A549 (cell line): ENCODE results near the gene HOXD10. TPM values are rescaled to one million over a fixed set of nuclear protein-coding genes. Genes with fewer than 3 reads are reported as not detected.

Experiments used
- ATAC-seq, 2 experiments: fragments of 200-7000 bp in 1 of 2; fragments of >200 bp in 1 of 2; cut with Nextera tagmentation in 1 of 2; cut with Tn5 transposase in 1 of 2; 3 replicates each; pipeline versions ENCODE4 v1.8.0 to v1.9.1; 2018 to 2020; ENCODE audit warnings: mild to moderate bottlenecking in 1 of 2, moderate library complexity in 1 of 2
- CTCF ChIA-PET: fragments of 300-600 bp; sonication (Branson Sonifier 250); formaldehyde crosslinking; extraction: SDS; loops from one replicate; lab custom pipeline; 2021; ENCODE audit warnings: antibody characterized with exemption, inconsistent platforms; lab: Yijun Ruan, JAX
- POLR2A ChIA-PET: fragments of 350-600 bp; formaldehyde crosslinking; extraction: SDS; loops from one replicate; lab custom pipeline; 2021; ENCODE audit warnings: antibody characterized with exemption, inconsistent platforms; lab: Yijun Ruan, JAX
- DNase-seq, 2 experiments: peaks; one replicate each; pipeline versions ENCODE4 v3.0.0 to v3.0.0-alpha.2; 2011 to 2016; ENCODE audit warnings: low read depth in 1 of 2, low spot score in 1 of 2
- FAIRE-seq: peaks from 2 replicates; lab custom pipeline; 2011; peaks lifted over from hg19 to GRCh38; lab: Jason Lieb, UNC
- H3K27ac ChIP-seq, 2 experiments: fragments of >200 bp; sonication (Bioruptor Twin); formaldehyde crosslinking; 3 replicates each; pipeline ENCODE4 v1.5.1; 2016 to 2017
- H3K4me1 ChIP-seq: fragments of >200 bp; sonication (Bioruptor Twin); formaldehyde crosslinking; 3 replicates; pipeline ENCODE4 v1.6.1; 2016
- H3K4me2 ChIP-seq: fragments of >200 bp; sonication (Bioruptor Twin); formaldehyde crosslinking; 3 replicates; pipeline ENCODE4 v1.6.1; 2016
- H3K4me3 ChIP-seq: fragments of >200 bp; sonication (Bioruptor Twin); formaldehyde crosslinking; 3 replicates; pipeline ENCODE4 v1.5.1; 2016
- H3K9me3 ChIP-seq: fragments of >200 bp; sonication (Bioruptor Twin); formaldehyde crosslinking; 3 replicates; pipeline ENCODE4 v1.6.1; 2016
- BHLHE40 ChIP-seq: IDR thresholded peaks from 2 replicates; pipeline ENCODE4 v1.6.1; 2012; ENCODE audit warnings: low read depth, low read length, inconsistent platforms
- CBX2 ChIP-seq: fragments of 200-600 bp; sonication (generic); IDR thresholded peaks from 2 replicates; pipeline ENCODE4 v1.6.1; 2016; ENCODE audit warnings: low read depth, mild to moderate bottlenecking, borderline replicate concordance
- CHD2 ChIP-seq: fragments of 150-350 bp; IDR thresholded peaks from 2 replicates; pipeline ENCODE4 v1.6.1; 2014; ENCODE audit warnings: low read length; ENCODE audit not compliant: partially characterized antibody
- CHD4 ChIP-seq: fragments of 200-600 bp; sonication (generic); IDR thresholded peaks from 2 replicates; pipeline ENCODE4 v1.6.1; 2016; ENCODE audit warnings: antibody characterized with exemption, mild to moderate bottlenecking, borderline replicate concordance
- EHMT2 ChIP-seq: fragments of 200-600 bp; sonication (generic); IDR thresholded peaks from 2 replicates; pipeline ENCODE4 v1.6.1; 2016; ENCODE audit warnings: antibody characterized with exemption, low read depth, mild to moderate bottlenecking, moderate library complexity
- HEYL ChIP-seq: fragments of 250-450 bp; sonication (Bioruptor Pico); IDR thresholded peaks from 2 replicates; pipeline ENCODE4 v1.8.0; 2021; ENCODE audit warnings: mild to moderate bottlenecking, moderate library complexity
- HOXB5 ChIP-seq: fragments of 250-450 bp; sonication (Bioruptor Pico); IDR thresholded peaks from 2 replicates; pipeline ENCODE4 v1.5.0; 2020; ENCODE audit warnings: mild to moderate bottlenecking, moderate library complexity
- MAFK ChIP-seq: fragments of 450-650 bp; IDR thresholded peaks from 2 replicates; pipeline ENCODE4 v1.6.1; 2014; ENCODE audit not compliant: partially characterized antibody
- MYC ChIP-seq: IDR thresholded peaks from 2 replicates; pipeline ENCODE4 v1.6.1; 2012; ENCODE audit warnings: mild to moderate bottlenecking, inconsistent platforms, low read length, improper control_type of control experiment, borderline replicate concordance
- NFE2L2 ChIP-seq: fragments of 150-350 bp; conservative IDR thresholded peaks from 2 replicates; pipeline ENCODE4 v1.6.1; 2014; ENCODE audit warnings: low read length
- NPAS2 ChIP-seq: fragments of 250-450 bp; sonication (Bioruptor Pico); IDR thresholded peaks from 2 replicates; pipeline ENCODE4 v1.8.0; 2022; ENCODE audit warnings: mild to moderate bottlenecking, moderate library complexity, borderline replicate concordance
- NR3C1 ChIP-seq: fragments of >200 bp; sonication (Bioruptor Twin); formaldehyde crosslinking; IDR thresholded peaks from 3 replicates; pipeline ENCODE4 v1.6.1; 2017
- PHF8 ChIP-seq: fragments of 200-600 bp; sonication (generic); IDR thresholded peaks from 2 replicates; pipeline ENCODE4 v1.6.1; 2016; ENCODE audit warnings: low read depth, mild to moderate bottlenecking, antibody characterized with exemption, moderate library complexity, borderline replicate concordance
- POLR2AphosphoS2 ChIP-seq: conservative IDR thresholded peaks from 2 replicates; pipeline ENCODE4 v1.6.1; 2012; ENCODE audit warnings: low read length, improper control_type of control experiment, inconsistent platforms
- RAD21 ChIP-seq, 2 experiments: fragments of >200 bp in 1 of 2; sonication (Bioruptor Twin) in 1 of 2; formaldehyde crosslinking in 1 of 2; IDR thresholded peaks in 1 of 2; conservative IDR thresholded peaks in 1 of 2; 2 replicates in 1 of 2; 3 replicates in 1 of 2; pipeline ENCODE4 v1.6.1; 2012 to 2018; ENCODE audit warnings: inconsistent platforms in 1 of 2
- RCOR1 ChIP-seq: fragments of 150-350 bp; IDR thresholded peaks from 2 replicates; pipeline ENCODE4 v1.6.1; 2014; ENCODE audit warnings: antibody characterized with exemption, low read length, low read depth
- RFX5 ChIP-seq: fragments of 450-650 bp; IDR thresholded peaks from 2 replicates; pipeline ENCODE4 v1.7.1; 2014; ENCODE audit warnings: antibody characterized with exemption, mild to moderate bottlenecking, moderate library complexity
- SMC3 ChIP-seq: fragments of >200 bp; sonication (Bioruptor Twin); formaldehyde crosslinking; IDR thresholded peaks from 3 replicates; pipeline ENCODE4 v1.6.1; 2018; ENCODE audit warnings: inconsistent platforms
- SREBF2 ChIP-seq: fragments of 450-650 bp; IDR thresholded peaks from 2 replicates; pipeline ENCODE4 v1.6.1; 2014; ENCODE audit warnings: mild to moderate bottlenecking, moderate library complexity
- ZFP36 ChIP-seq: fragments of 450-650 bp; IDR thresholded peaks from 2 replicates; pipeline ENCODE4 v1.6.1; 2014; ENCODE audit warnings: borderline replicate concordance; ENCODE audit not compliant: partially characterized antibody
- ZNF302 ChIP-seq: fragments of 250-450 bp; sonication (Bioruptor Pico); IDR thresholded peaks from 2 replicates; pipeline ENCODE4 v1.9.0; 2021; ENCODE audit warnings: inconsistent platforms, mild to moderate bottlenecking, moderate library complexity
- WGBS: methylation state at CpG from one replicate; pipeline ENCODE4 v1.1.6; 2017; ENCODE audit errors: missing lambda C conversion rate; 5-methylcytosine and 5-hydroxymethylcytosine counted together
- polyA plus RNA-seq, 4 experiments: library from polyadenylated mRNA; depleted of rRNA in 3 of 4; stranded (reverse); fragments of >200 nt; fragmentation: RNase III in 1 of 4; extraction: RNeasy Plus Mini Kit Qiagen cat#74134 plus additional on column Dnase treatment in 1 of 4; gene quantifications; 2 replicates in 3 of 4; 3 replicates in 1 of 4; pipeline ENCODE4 v1.2.3, GENCODE V29; 2011 to 2017
- TF ChIP-seq, protein P1 (sequence below): fragments of 150-350 bp; IDR thresholded peaks from 2 replicates; pipeline ENCODE4 v1.6.1; 2014; ENCODE audit warnings: low read depth, mild to moderate bottlenecking, low read length
- TF ChIP-seq, protein P2 (sequence below): IDR thresholded peaks from 2 replicates; pipeline ENCODE4 v1.6.1; 2012
- TF ChIP-seq, protein P3 (sequence below): fragments of 250-450 bp; sonication (Bioruptor Pico); IDR thresholded peaks from 2 replicates; pipeline ENCODE4 v1.5.0; 2020; ENCODE audit warnings: low read depth, mild to moderate bottlenecking, moderate library complexity
- TF ChIP-seq, protein P4 (sequence below): IDR thresholded peaks from 2 replicates; pipeline ENCODE4 v1.6.1; 2012
- TF ChIP-seq, protein P5 (sequence below): fragments of >200 bp; sonication (Bioruptor Twin); formaldehyde crosslinking; IDR thresholded peaks from 3 replicates; pipeline ENCODE4 v1.5.1; 2016
- TF ChIP-seq, protein P6 (sequence below): fragments of 450-650 bp; IDR thresholded peaks from 2 replicates; pipeline ENCODE4 v1.6.1; 2014; ENCODE audit warnings: antibody characterized with exemption
- TF ChIP-seq, protein P7 (sequence below): fragments of >200 bp; sonication (Bioruptor Twin); formaldehyde crosslinking; IDR thresholded peaks from 2 replicates; pipeline ENCODE4 v1.6.1; 2016

Gene HOXD10
- polyA plus RNA-seq, 2 of the 4 experiments (the other 2 are of a cell fraction) = 4.3 to 4.8 TPM

DNA sequence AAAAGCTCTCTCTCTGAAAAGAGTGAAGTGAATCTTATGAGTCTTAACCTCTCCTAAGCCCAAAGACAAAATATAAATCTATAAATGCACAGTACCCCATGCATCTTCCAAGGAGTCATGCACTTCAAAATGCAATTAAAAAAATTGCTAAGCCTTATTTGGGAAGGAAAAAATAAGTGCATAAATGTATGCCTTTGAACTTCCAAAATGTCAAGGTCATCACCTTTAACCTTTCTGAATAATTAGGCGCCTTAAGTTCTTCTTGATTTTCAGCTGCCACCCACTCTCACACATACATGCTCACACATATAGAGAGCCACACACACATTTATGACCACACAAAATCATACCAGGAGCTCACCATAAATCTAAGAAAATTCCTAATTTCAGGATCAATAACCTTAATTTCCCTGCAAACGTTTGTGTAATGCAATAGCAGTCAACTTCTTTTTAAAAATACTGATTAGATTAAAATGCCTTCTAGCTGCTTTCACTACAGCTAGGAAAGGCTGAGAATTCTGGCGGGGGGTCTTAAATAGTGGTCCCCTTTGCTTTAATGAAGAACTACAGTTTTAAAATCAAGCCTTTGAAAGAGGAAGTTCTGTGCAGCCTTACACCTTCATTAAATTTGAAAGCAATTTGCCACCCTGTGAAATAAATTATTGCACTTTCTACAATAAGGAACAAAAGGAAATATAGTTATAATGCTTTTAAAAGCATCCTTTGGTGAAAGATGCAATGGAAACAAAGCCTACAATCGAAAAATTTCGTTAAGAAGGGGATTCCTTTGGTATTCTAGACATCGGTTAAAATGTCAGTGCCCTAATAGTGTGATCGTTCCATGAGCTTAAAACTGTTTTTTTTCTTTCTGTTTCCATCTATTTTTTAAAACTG is 5.9 kb upstream of the HOXD10 start:
- ATAC-seq (no peak), FAIRE-seq (no peak), DNase-seq (no peak)
- POLR2A ChIA-PET = no interaction called here
- no peak overlapping the region for H3K4me3 ChIP-seq
- H3K4me2 ChIP-seq = peak overlapping the region; percentile 58; the same call in 2 of the 3 replicates
- no peak overlapping the region for H3K27ac ChIP-seq
- peaks cover 13% of the 10 kb centered on the region for H3K4me1 ChIP-seq
- WGBS = 53% methylated on average over 7 of the region's 7 CpGs
- CTCF ChIA-PET = interaction anchor here (0.7 to 3.7 kb wide), 29 partner anchors 9 to 1642 kb away, joined by 3 to 36 read pairs (median 4); partner anchors contain the start of gene HOXD9
- H3K9me3 ChIP-seq = no peaks in the 10 kb centered on the region
- TF ChIP-seq NR3C1 (no peak), NPAS2 (no peak), BHLHE40 (no peak), MAFK (no peak), CHD2 (no peak), RCOR1 (no peak), MYC (no peak), POLR2AphosphoS2 (no peak), RFX5 (no peak), HOXB5 (no peak), NFE2L2 (no peak), SREBF2 (no peak), CBX2 (no peak)
- TF ChIP-seq, protein P1, sequence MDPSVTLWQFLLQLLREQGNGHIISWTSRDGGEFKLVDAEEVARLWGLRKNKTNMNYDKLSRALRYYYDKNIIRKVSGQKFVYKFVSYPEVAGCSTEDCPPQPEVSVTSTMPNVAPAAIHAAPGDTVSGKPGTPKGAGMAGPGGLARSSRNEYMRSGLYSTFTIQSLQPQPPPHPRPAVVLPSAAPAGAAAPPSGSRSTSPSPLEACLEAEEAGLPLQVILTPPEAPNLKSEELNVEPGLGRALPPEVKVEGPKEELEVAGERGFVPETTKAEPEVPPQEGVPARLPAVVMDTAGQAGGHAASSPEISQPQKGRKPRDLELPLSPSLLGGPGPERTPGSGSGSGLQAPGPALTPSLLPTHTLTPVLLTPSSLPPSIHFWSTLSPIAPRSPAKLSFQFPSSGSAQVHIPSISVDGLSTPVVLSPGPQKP = no peak
- TF ChIP-seq, protein P2, sequence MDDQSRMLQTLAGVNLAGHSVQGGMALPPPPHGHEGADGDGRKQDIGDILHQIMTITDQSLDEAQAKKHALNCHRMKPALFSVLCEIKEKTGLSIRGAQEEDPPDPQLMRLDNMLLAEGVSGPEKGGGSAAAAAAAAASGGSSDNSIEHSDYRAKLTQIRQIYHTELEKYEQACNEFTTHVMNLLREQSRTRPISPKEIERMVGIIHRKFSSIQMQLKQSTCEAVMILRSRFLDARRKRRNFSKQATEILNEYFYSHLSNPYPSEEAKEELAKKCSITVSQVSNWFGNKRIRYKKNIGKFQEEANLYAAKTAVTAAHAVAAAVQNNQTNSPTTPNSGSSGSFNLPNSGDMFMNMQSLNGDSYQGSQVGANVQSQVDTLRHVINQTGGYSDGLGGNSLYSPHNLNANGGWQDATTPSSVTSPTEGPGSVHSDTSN = no peak
- TF ChIP-seq, protein P3, sequence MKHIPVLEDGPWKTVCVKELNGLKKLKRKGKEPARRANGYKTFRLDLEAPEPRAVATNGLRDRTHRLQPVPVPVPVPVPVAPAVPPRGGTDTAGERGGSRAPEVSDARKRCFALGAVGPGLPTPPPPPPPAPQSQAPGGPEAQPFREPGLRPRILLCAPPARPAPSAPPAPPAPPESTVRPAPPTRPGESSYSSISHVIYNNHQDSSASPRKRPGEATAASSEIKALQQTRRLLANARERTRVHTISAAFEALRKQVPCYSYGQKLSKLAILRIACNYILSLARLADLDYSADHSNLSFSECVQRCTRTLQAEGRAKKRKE (CRISPR knock-in tag) = no peak
- TF ChIP-seq, protein P4, sequence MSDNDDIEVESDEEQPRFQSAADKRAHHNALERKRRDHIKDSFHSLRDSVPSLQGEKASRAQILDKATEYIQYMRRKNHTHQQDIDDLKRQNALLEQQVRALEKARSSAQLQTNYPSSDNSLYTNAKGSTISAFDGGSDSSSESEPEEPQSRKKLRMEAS = no peak
- TF ChIP-seq, protein P5, sequence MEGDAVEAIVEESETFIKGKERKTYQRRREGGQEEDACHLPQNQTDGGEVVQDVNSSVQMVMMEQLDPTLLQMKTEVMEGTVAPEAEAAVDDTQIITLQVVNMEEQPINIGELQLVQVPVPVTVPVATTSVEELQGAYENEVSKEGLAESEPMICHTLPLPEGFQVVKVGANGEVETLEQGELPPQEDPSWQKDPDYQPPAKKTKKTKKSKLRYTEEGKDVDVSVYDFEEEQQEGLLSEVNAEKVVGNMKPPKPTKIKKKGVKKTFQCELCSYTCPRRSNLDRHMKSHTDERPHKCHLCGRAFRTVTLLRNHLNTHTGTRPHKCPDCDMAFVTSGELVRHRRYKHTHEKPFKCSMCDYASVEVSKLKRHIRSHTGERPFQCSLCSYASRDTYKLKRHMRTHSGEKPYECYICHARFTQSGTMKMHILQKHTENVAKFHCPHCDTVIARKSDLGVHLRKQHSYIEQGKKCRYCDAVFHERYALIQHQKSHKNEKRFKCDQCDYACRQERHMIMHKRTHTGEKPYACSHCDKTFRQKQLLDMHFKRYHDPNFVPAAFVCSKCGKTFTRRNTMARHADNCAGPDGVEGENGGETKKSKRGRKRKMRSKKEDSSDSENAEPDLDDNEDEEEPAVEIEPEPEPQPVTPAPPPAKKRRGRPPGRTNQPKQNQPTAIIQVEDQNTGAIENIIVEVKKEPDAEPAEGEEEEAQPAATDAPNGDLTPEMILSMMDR = no peak
- TF ChIP-seq, protein P6, sequence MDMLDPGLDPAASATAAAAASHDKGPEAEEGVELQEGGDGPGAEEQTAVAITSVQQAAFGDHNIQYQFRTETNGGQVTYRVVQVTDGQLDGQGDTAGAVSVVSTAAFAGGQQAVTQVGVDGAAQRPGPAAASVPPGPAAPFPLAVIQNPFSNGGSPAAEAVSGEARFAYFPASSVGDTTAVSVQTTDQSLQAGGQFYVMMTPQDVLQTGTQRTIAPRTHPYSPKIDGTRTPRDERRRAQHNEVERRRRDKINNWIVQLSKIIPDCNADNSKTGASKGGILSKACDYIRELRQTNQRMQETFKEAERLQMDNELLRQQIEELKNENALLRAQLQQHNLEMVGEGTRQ = no peak
- TF ChIP-seq, all 56 proteins: peak for 0

DNA sequence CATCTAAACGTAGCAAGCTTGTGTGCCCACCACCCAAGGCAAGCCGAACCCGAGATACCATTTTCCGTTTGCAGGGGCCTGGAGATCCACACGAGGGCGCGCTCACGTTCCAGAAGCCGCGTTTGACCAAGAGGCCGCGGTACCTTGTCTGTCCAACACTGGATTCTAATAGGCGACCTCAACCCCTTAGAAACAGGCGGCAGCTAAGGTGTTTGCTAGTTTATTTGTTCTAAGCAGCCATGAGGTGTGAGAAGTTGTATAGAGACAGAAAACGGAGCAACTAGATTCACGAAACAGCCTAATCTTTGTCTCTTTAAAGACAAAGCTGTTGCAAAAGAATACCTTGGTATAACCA is 5.3 kb upstream of the HOXD10 start:
- H3K4me3 ChIP-seq = no peak overlapping the region
- POLR2A ChIA-PET = no interaction called here
- peak overlapping the region; percentile 58 for H3K4me2 ChIP-seq
- peaks cover 8% of the 10 kb centered on the region for H3K4me1 ChIP-seq
- WGBS = 8% methylated on average over 16 of the region's 16 CpGs
- FAIRE-seq (no peak), ATAC-seq (peak; percentile 12 to 67; a peak in 4 of 6 replicates), DNase-seq (peak; percentile 68 to 76)
- no peak overlapping the region for H3K27ac ChIP-seq
- CTCF ChIA-PET = interaction anchor here (0.7 to 3.7 kb wide), 25 partner anchors 9 to 1641 kb away, joined by 3 to 36 read pairs (median 4); partner anchors contain the start of gene HOXD9
- H3K9me3 ChIP-seq = no peaks in the 10 kb centered on the region
- TF ChIP-seq PHF8 = no peak
- TF ChIP-seq, protein P3 (CRISPR knock-in tag) = no peak
- TF ChIP-seq MAFK = no peak
- TF ChIP-seq EHMT2 = no peak
- TF ChIP-seq CBX2 = no peak
- no peak for TF ChIP-seq CHD4
- TF ChIP-seq ZNF302 = no peak
- TF ChIP-seq HEYL (CRISPR knock-in tag) = no peak
- peak; percentile 41; the same call in 1 of the 3 replicates for TF ChIP-seq SMC3
- TF ChIP-seq RAD21 (conservative IDR thresholded peaks at IDR 0.05 in 1 of 2, IDR thresholded peaks at IDR 0.05 in 1 of 2) = peak; percentile 37; a peak in 3 of 5 replicates
- TF ChIP-seq ZFP36 = no peak
- no peak for TF ChIP-seq RFX5
- TF ChIP-seq, protein P7, sequence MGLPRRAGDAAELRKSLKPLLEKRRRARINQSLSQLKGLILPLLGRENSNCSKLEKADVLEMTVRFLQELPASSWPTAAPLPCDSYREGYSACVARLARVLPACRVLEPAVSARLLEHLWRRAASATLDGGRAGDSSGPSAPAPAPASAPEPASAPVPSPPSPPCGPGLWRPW = no peak
- no peak for TF ChIP-seq NFE2L2
- TF ChIP-seq CHD2 = no peak
